Erythroblast (primary cell): ENCODE data around the gene NPIPB12.
"Not testable (repeated sequence)": the region's sequence is repeated elsewhere in the genome, so short reads cannot be mapped to it uniquely, and the experiment has no call there.

ENCODE experiments used
- GATA1 ChIP-seq: IDR thresholded peaks from 2 replicates; pipeline ENCODE4 v1.6.1; 2011; ENCODE audit warnings: low read depth, mild to moderate bottlenecking, control low read depth, low read length, moderate library complexity
- POLR2A ChIP-seq: IDR thresholded peaks from 2 replicates; pipeline ENCODE4 v1.6.1; 2011; ENCODE audit warnings: mild to moderate bottlenecking, low read length

DNA sequence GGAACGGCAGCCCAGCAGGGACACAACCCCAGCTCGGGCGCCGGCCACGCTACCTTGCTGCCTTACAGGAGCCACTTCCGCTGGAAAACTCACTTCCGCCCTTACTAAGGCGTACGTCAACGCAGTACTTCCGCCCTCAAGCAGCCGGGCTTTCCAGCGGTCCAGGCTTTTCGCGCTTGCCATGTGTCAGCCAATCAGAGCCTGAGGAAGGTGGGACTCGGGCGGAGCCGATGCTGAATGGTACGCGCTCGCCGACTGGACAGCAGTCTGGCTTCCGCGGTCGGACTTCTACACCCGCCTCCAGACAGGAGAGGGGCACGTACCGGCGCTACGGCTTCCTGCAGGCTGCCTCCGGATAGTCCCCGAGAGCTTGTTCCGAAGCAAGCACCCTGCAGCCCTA, 51.9 kb downstream of the NPIPB12 start, which contains the start of the genes BOLA2 and SLX1B:
- not testable (repeated sequence) for TF ChIP-seq POLR2A, GATA1
